ENCODE measurements around the gene ABCC12. TPM values are rescaled to one million over a fixed set of nuclear protein-coding genes. Genes with fewer than 3 reads are reported as not detected.

ABCC12 gene
- polyA plus RNA-seq, 4 donors = not detected

- DNase-seq (no peak), FAIRE-seq (no peak)
- H3K4me3 ChIP-seq (ENCODE audit: low read depth in 1 of 3, low read length in 3 of 3) = no peak overlapping the region
- 82 to 90% (median 83%) methylated on average over 5 of the region's 5 CpGs for WGBS, 3 donors
- no peaks in the 10 kb centered on the region for H3K36me3 ChIP-seq (ENCODE audit: control insufficient read depth in 3 of 3, insufficient read depth in 2 of 3, low read depth in 1 of 3, low read length in 3 of 3)
- no peaks in the 10 kb centered on the region for H3K27me3 ChIP-seq (ENCODE audit: control insufficient read depth in 3 of 3, insufficient read depth in 3 of 3, low read length in 3 of 3)
- H3K9me3 ChIP-seq (ENCODE audit: control insufficient read depth in 2 of 2, insufficient read depth in 1 of 2, low read depth in 1 of 2, low read length in 1 of 2) = no peaks in the 10 kb centered on the region
- H3K27ac ChIP-seq (ENCODE audit: low read depth in 1 of 3, low read length in 2 of 3) = no peak overlapping the region
- no peaks in the 10 kb centered on the region for H3K4me1 ChIP-seq (ENCODE audit: control insufficient read depth in 3 of 3, insufficient read depth in 2 of 3, low read depth in 1 of 3, low read length in 2 of 3)
Observed at GRCh38 chr16:48121276-48121675, 34.5 kb downstream of the ABCC12 start.

- H3K4me1 ChIP-seq (ENCODE audit: control insufficient read depth in 3 of 3, insufficient read depth in 2 of 3, low read depth in 1 of 3, low read length in 2 of 3) = no peaks in the 10 kb centered on the region
- FAIRE-seq (no peak), DNase-seq (no peak)
- no peaks in the 10 kb centered on the region for H3K27me3 ChIP-seq (ENCODE audit: control insufficient read depth in 3 of 3, insufficient read depth in 3 of 3, low read length in 3 of 3)
- H3K9me3 ChIP-seq (ENCODE audit: control insufficient read depth in 2 of 2, insufficient read depth in 1 of 2, low read depth in 1 of 2, low read length in 1 of 2) = no peaks in the 10 kb centered on the region
- 79 to 83% (median 80%) methylated on average over 2 of the region's 2 CpGs for WGBS, 3 donors
- H3K4me3 ChIP-seq (ENCODE audit: low read depth in 1 of 3, low read length in 3 of 3) = no peak overlapping the region
- no peak overlapping the region for H3K27ac ChIP-seq (ENCODE audit: low read depth in 1 of 3, low read length in 2 of 3)
- H3K36me3 ChIP-seq (ENCODE audit: control insufficient read depth in 3 of 3, insufficient read depth in 2 of 3, low read depth in 1 of 3, low read length in 3 of 3) = no peaks in the 10 kb centered on the region
Observed at GRCh38 chr16:48118841-48119240, 37.0 kb downstream of the ABCC12 start.

GRCh38 chr16:48117217-48118105 is 38.3 kb downstream of the ABCC12 start:
- 64 to 65% (median 64%) methylated on average over 22 of the region's 22 CpGs for WGBS, 3 donors
- Histone ChIP-seq H3K27ac (ENCODE audit: low read depth in 1 of 3, low read length in 2 of 3) (no peak overlapping the region), H3K9me3 (ENCODE audit: control insufficient read depth in 2 of 2, insufficient read depth in 1 of 2, low read depth in 1 of 2, low read length in 1 of 2) (no peaks in the 10 kb centered on the region), H3K4me3 (ENCODE audit: low read depth in 1 of 3, low read length in 3 of 3) (no peak overlapping the region), H3K27me3 (ENCODE audit: control insufficient read depth in 3 of 3, insufficient read depth in 3 of 3, low read length in 3 of 3) (peaks cover 0 to 2% (median 0%) of the 10 kb centered on the region in 3 donors), H3K4me1 (ENCODE audit: control insufficient read depth in 3 of 3, insufficient read depth in 2 of 3, low read depth in 1 of 3, low read length in 2 of 3) (no peaks in the 10 kb centered on the region), H3K36me3 (ENCODE audit: control insufficient read depth in 3 of 3, insufficient read depth in 2 of 3, low read depth in 1 of 3, low read length in 3 of 3) (no peaks in the 10 kb centered on the region)
- FAIRE-seq (no peak), DNase-seq (peak; percentile 5 to 55)

- no peaks in the 10 kb centered on the region for H3K36me3 ChIP-seq (ENCODE audit: control insufficient read depth in 3 of 3, insufficient read depth in 2 of 3, low read depth in 1 of 3, low read length in 3 of 3)
- H3K27ac ChIP-seq (ENCODE audit: low read depth in 1 of 3, low read length in 2 of 3) = no peak overlapping the region
- H3K9me3 ChIP-seq (ENCODE audit: control insufficient read depth in 2 of 2, insufficient read depth in 1 of 2, low read depth in 1 of 2, low read length in 1 of 2) = no peaks in the 10 kb centered on the region
- no peak for FAIRE-seq
- peaks cover 0 to 2% (median 0%) of the 10 kb centered on the region in 3 donors for H3K27me3 ChIP-seq (ENCODE audit: control insufficient read depth in 3 of 3, insufficient read depth in 3 of 3, low read length in 3 of 3)
- DNase-seq = no peak
- 88% methylated on average over 14 of the region's 14 CpGs for whole genome bisulfite sequencing, 3 donors
- H3K4me3 ChIP-seq (ENCODE audit: low read depth in 1 of 3, low read length in 3 of 3) = no peak overlapping the region
- H3K4me1 ChIP-seq (ENCODE audit: control insufficient read depth in 3 of 3, insufficient read depth in 2 of 3, low read depth in 1 of 3, low read length in 2 of 3) = no peaks in the 10 kb centered on the region
Observed at GRCh38 chr16:48115299-48115698, 40.5 kb downstream of the ABCC12 start.

- H3K36me3 ChIP-seq (ENCODE audit: control insufficient read depth in 3 of 3, insufficient read depth in 2 of 3, low read depth in 1 of 3, low read length in 3 of 3) = no peaks in the 10 kb centered on the region
- no peak overlapping the region for H3K4me3 ChIP-seq (ENCODE audit: low read depth in 1 of 3, low read length in 3 of 3)
- H3K27me3 ChIP-seq (ENCODE audit: control insufficient read depth in 3 of 3, insufficient read depth in 3 of 3, low read length in 3 of 3) = peaks cover 0 to 2% (median 0%) of the 10 kb centered on the region in 3 donors
- H3K9me3 ChIP-seq (ENCODE audit: control insufficient read depth in 2 of 2, insufficient read depth in 1 of 2, low read depth in 1 of 2, low read length in 1 of 2) = no peaks in the 10 kb centered on the region
- WGBS, 3 donors = 80 to 88% (median 88%) methylated on average over 7 of the region's 7 CpGs
- H3K4me1 ChIP-seq (ENCODE audit: control insufficient read depth in 3 of 3, insufficient read depth in 2 of 3, low read depth in 1 of 3, low read length in 2 of 3) = no peaks in the 10 kb centered on the region
- FAIRE-seq (no peak), DNase-seq (no peak)
- no peak overlapping the region for H3K27ac ChIP-seq (ENCODE audit: low read depth in 1 of 3, low read length in 2 of 3)
Observed at GRCh38 chr16:48114410-48114809, 41.4 kb downstream of the ABCC12 start.

- DNase-seq = peak; percentile 5
- WGBS, 3 donors = 50 to 69% (median 62%) methylated on average over 7 of the region's 7 CpGs
- FAIRE-seq = no peak
- H3K36me3 ChIP-seq (ENCODE audit: control insufficient read depth in 3 of 3, insufficient read depth in 2 of 3, low read depth in 1 of 3, low read length in 3 of 3) = no peaks in the 10 kb centered on the region
- no peak overlapping the region for H3K27ac ChIP-seq (ENCODE audit: low read depth in 1 of 3, low read length in 2 of 3)
- no peaks in the 10 kb centered on the region for H3K4me1 ChIP-seq (ENCODE audit: control insufficient read depth in 3 of 3, insufficient read depth in 2 of 3, low read depth in 1 of 3, low read length in 2 of 3)
- H3K9me3 ChIP-seq (ENCODE audit: control insufficient read depth in 2 of 2, insufficient read depth in 1 of 2, low read depth in 1 of 2, low read length in 1 of 2) = no peaks in the 10 kb centered on the region
- peaks cover 0 to 2% (median 0%) of the 10 kb centered on the region in 3 donors for H3K27me3 ChIP-seq (ENCODE audit: control insufficient read depth in 3 of 3, insufficient read depth in 3 of 3, low read length in 3 of 3)
- no peak overlapping the region for H3K4me3 ChIP-seq (ENCODE audit: low read depth in 1 of 3, low read length in 3 of 3)
Observed at GRCh38 chr16:48113471-48113870, 42.3 kb downstream of the ABCC12 start.

- Histone ChIP-seq H3K27me3 (ENCODE audit: control insufficient read depth in 3 of 3, insufficient read depth in 3 of 3, low read length in 3 of 3) (peaks cover 0 to 2% (median 0%) of the 10 kb centered on the region in 3 donors), H3K4me3 (ENCODE audit: low read depth in 1 of 3, low read length in 3 of 3) (no peak overlapping the region), H3K4me1 (ENCODE audit: control insufficient read depth in 3 of 3, insufficient read depth in 2 of 3, low read depth in 1 of 3, low read length in 2 of 3) (no peaks in the 10 kb centered on the region), H3K36me3 (ENCODE audit: control insufficient read depth in 3 of 3, insufficient read depth in 2 of 3, low read depth in 1 of 3, low read length in 3 of 3) (no peaks in the 10 kb centered on the region), H3K27ac (ENCODE audit: low read depth in 1 of 3, low read length in 2 of 3) (no peak overlapping the region), H3K9me3 (ENCODE audit: control insufficient read depth in 2 of 2, insufficient read depth in 1 of 2, low read depth in 1 of 2, low read length in 1 of 2) (no peaks in the 10 kb centered on the region)
- 38 to 68% (median 51%) methylated on average over 6 of the region's 6 CpGs for WGBS, 3 donors
- FAIRE-seq (no peak), DNase-seq (no peak)
Observed at GRCh38 chr16:48113001-48113400, 42.8 kb downstream of the ABCC12 start.

GRCh38 chr16:48112600-48112999 is 43.2 kb downstream of the ABCC12 start:
- FAIRE-seq (no peak), DNase-seq (no peak)
- H3K9me3 ChIP-seq (ENCODE audit: control insufficient read depth in 2 of 2, insufficient read depth in 1 of 2, low read depth in 1 of 2, low read length in 1 of 2) = no peaks in the 10 kb centered on the region
- H3K4me3 ChIP-seq (ENCODE audit: low read depth in 1 of 3, low read length in 3 of 3) = no peak overlapping the region
- peaks cover 0 to 2% (median 0%) of the 10 kb centered on the region in 3 donors for H3K27me3 ChIP-seq (ENCODE audit: control insufficient read depth in 3 of 3, insufficient read depth in 3 of 3, low read length in 3 of 3)
- no peaks in the 10 kb centered on the region for H3K36me3 ChIP-seq (ENCODE audit: control insufficient read depth in 3 of 3, insufficient read depth in 2 of 3, low read depth in 1 of 3, low read length in 3 of 3)
- WGBS, 3 donors = 36 to 64% (median 43%) methylated on average over 3 of the region's 3 CpGs
- no peaks in the 10 kb centered on the region for H3K4me1 ChIP-seq (ENCODE audit: control insufficient read depth in 3 of 3, insufficient read depth in 2 of 3, low read depth in 1 of 3, low read length in 2 of 3)
- H3K27ac ChIP-seq (ENCODE audit: low read depth in 1 of 3, low read length in 2 of 3) = no peak overlapping the region

All from small intestine (tissue), 7 donors.